Right ventricle myocardium superior (tissue), 1 donor: ENCODE measurements around the gene POLQ. TPM values are rescaled to one million over a fixed set of nuclear protein-coding genes. Genes with fewer than 3 reads are reported as not detected.
"Not testable (repeated sequence)": the region's sequence is repeated elsewhere in the genome, so short reads cannot be mapped to it uniquely, and the experiment has no call there.

ENCODE experiments used
- ATAC-seq: fragments of 200-7000 bp; cut with Tn5 transposase; one replicate; pipeline ENCODE4 v1.9.1; 2020; ENCODE audit warnings: mild to moderate bottlenecking; ENCODE audit not compliant: poor library complexity
- DNase-seq: peaks from one replicate; pipeline ENCODE4 v3.0.0-alpha.2; 2020
- intact Hi-C: fragments of 100-400 bp; cut with DNase I; formaldehyde crosslinking; loops from one replicate; pipeline ENCODE4 v1.11.2; 2022
- long read RNA-seq: library from polyadenylated mRNA; unstranded; transcript quantifications from one replicate; pipeline ENCODE4 v2.0.0, GENCODE V29; 2021
- total RNA-seq: library from RNA; stranded (reverse); fragmentation: NEBNext Ultra II Directional; extraction: Animal tissue kit (Norgen Biotek cat#: 25700); gene quantifications from one replicate; pipeline ENCODE4 v1.2.1, GENCODE V29; 2021
- donor health status: DM: no; HTN: yes; CAD: no; lungs with severe emphysema.

Gene POLQ
- 0.43 TPM for total RNA-seq
- long read RNA-seq: 0 reads

DNA sequence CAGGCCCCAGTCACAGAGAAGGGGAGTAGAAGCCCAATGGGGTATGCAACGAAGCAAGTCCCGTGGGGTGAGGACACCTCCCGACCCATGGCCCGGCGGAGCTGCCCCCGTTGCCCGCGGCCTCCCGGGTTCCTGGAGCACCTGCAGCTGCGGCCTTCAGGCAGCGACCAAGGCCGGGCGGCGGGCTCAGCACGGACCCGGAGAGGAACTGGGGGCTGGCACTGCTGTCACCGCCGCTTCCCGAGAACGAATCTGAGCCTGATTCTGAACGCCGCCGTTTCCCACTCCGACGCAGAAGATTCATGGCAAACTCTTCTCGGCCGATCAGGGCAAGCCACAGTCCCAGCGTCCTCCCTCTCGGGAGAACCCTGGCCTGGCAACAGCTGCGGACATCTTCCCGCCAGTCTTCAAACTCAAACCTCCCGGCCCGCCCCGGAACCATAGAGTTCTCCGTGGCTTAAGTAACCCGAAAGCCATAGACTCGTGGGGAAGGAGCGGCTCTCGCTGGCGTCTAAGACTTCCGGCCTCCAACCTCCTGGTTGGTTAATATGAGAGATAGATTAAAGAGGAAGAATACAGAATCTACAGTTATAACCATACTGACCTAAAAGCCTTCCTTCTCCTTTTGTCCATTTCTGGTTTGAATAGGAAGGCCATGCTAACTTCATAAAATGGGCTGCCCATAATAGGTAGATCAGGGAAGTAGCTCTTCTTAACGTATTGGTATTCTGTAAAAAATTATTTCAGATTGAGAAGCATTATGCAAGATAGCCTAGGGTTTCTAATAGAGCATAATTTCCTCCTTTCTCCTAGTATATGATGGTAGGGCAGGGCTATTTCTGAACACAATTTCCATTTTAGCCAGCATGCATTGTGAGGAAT, at the start of gene POLQ:
TSS of gene POLQ (minus strand) at position 415 of the 882 bp plus-strand sequence. CDS start at position 304, 111 bp downstream.
- intact Hi-C loops: loop anchor here (2.0 to 5.0 kb wide), 2 partner anchors 101 to 449 kb away; no protein-coding TSS in a partner anchor
- ATAC-seq (peak; percentile 99), DNase-seq (peak; percentile 94)

DNA sequence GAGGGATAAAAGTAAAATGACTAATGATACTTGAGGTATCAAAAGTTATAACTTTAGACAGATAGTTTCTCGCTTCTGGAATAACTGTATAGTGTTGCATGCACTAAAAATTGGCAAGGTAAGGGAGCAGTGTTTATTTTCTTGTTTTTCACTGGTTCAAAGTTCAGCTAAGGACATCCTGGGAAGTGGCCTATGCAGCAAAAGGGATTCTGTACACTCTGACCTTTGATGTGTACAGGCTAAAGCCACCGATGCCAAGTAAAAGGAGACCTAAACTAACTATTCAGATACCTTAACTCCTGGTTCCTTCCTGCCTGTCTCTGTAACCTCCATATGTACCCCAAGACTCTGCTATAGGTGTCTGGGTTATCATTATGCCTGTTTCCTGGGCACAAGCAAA, 49.1 kb upstream of the POLQ start:
- intact Hi-C loops: no loop called here
- no peak for DNase-seq
- ATAC-seq: peak; percentile 23

DNA sequence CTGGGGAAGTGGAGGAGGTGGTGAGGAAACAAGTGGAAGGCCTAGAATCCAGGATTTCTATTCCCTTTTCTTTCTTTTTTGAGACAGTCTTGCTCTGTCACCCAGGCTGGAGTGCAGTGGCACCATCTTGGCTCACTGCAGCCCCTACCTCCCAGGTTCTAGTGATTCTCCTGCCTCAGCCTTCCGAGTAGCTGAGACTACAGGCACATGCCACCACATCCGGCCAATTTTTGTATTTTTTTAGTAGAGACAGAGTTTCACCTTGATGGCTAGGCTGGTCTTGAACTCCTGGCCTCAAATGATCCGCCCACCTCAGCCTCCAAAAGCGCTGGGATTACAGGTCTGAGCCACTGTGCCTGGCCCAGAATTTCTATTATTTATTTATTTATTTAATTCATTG, 48.0 kb upstream of the POLQ start:
- intact Hi-C loops, ATAC-seq: not testable (repeated sequence)

DNA sequence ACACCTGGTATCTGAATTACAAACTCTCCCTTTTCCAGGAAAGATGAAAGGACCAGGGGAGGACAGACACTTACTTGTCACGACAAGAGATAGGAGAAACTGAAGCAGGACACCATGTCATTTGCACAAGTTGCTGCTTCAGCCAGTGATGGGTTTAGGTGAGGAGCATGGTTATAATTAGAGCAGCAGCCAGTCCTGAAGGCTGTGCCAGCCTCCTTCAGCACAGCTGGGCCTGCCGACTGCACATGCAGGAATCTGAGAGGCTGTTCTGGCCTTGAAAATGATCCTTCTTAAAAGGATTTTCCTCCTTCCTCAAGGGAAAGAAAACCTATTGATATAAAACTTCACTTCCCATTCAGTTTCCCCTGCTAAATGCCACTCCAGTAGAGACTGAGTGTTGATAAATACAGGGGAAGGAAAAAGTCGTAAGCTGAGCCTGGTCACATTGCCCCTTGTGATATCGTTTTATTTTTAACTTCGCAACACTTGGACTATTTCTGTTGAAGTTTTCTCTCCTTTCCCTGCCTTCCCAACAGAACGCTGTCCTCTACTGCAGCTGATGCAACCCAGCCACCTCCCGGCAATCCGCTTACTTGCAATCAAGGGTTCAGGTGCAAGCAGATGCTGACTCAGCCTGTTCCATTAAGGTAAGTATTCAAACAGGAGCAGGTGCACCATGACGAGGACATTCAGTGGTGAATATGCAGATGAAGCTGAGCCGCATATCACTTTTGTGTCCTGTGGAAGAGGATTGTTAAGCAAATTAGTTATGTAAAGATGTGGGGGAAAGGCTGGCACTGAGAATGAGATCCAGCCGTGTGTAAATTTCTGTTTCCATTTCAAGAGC, 47.3 kb upstream of the POLQ start, which contains the start of gene FBXO40:
TSS of gene FBXO40 (plus strand) at position 524 of the 847 bp plus-strand sequence. CDS start 27,197 bp downstream, outside the sequence.
- ATAC-seq (peak; percentile 78), DNase-seq (peak; percentile 50)
- intact Hi-C loops: no loop called here

More for the DNA sequence above, 48.0 kb upstream of the POLQ start:
- not testable (repeated sequence) for DNase-seq

DNA sequence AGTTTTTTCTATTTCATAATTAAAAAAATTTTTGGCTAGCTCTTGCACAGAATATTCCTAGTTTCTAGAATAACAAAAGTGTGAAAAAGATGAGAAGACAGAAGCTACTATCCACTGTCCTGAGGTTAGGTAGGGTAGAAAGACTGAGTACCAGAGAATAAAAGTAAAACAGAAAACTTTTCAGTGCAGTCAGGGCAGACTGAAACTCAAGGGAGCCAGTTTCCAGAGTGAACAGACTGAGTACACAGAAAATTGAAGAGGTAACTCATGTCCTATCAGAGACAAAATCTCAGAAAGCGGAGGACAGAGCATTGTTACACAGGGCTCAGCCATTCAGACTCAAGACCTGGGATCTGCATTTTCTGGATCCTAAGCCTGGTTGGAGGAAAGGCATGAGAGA, 38.6 kb upstream of the POLQ start:
- DNase-seq (no peak), ATAC-seq (no peak)
- intact Hi-C loops: no loop called here

DNA sequence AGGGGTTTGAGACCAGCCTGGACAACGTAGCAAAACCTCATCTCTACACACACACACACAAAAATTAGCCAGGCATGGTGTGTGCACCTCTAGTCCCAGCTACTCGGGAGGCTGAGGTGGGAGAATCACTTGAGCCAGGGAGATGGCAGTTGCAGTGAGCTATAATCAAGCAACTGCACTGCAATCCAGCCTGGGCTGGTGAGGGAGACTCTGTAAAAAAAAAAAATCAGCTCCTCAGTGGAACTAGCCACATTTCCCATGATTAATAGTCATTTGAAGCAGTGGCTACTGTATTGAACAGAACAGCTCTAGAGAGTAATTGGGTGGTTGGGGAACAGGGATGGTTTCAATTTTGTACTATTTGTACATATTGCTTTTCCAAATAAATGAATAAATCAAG, 35.9 kb upstream of the POLQ start:
- intact Hi-C loops: no loop called here
- no peak for DNase-seq
- no peak for ATAC-seq

DNA sequence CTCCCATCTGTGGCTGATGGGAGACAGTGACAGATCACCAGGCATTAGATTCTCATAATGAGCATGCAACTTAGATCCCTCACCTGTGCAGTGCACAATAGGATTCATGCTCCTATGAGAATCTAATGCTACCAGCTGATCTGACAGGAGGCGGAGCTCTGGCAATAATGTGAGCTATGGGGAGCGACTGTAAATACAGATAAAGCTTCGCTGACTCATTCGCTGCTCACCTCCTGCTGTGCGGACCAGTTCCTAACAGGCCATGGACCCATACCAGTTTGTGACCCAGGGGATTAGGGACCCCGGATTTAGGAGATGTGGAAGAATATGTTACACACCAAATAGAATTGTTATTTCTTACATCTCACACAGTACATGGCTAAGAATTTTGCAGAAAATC, 28.7 kb upstream of the POLQ start:
- intact Hi-C loops: no loop called here
- peak; percentile 77 for ATAC-seq

DNA sequence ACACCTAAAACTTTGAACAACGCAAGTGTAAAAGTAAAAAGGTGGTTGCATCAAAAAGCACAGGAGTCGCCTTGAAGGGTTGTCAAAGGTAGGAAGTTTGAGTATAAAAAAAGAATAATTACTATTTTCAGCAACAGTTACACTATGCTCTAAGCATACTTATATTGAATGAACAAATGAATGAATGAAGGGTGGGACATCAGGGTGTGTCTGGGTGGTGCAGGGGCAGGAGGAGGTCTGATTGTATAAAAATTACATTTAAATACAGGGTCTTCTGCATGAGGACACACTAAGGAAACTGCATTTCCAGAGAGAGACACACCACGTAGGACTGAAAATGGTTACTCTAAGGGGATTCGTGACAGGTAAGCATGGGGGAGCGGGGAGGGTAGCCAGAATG, 21.9 kb upstream of the POLQ start, which contains the start of gene ARGFX:
TSS of gene ARGFX (plus strand) at position 301 of the 400 bp plus-strand sequence. CDS start 2,765 bp downstream, outside the sequence.
- DNase-seq (no peak), ATAC-seq (no peak)
- intact Hi-C loops: no loop called here

More for the DNA sequence above, 28.7 kb upstream of the POLQ start:
- no peak for DNase-seq

DNA sequence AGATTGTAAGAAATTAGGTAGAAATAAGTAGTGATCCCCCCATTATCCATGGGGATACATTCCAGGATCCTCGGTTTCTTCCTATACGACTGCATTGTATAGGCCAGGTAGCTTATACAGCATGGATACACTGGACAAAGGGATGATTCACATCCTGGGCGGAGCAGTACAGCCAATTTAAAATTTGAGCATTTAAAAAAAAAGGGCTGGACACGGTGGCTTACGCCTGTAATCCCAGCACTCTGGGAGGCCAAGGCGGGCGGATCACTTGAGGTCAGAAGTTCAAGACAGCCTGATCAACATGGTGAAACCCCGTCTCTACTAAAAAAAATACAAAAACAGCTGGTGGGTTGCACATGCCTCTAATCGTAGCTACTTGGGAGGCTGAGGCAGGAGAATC, 21.0 kb upstream of the POLQ start:
- no peak for DNase-seq
- intact Hi-C loops: no loop called here
- no peak for ATAC-seq

DNA sequence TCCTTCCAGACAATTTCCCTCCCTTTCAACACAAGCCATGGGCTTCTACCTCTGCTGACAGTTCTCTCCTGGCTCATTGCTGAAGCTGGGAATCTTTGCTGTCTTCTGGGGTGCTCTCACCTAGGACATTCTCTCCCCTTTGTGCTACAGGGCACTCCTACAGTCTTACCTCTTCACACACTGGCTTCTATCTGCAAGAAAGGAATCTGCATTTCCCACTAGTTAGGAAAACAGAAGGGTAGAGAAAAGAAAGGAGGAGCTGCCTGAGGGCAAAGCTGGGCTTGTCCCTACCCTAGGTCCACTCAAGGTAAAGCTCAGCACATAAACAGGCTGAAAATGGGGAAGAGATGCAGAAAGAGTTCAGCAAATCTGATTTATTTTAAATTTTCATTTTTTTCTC, 16.4 kb upstream of the POLQ start:
- no peak for ATAC-seq
- intact Hi-C loops: no loop called here
- no peak for DNase-seq

DNA sequence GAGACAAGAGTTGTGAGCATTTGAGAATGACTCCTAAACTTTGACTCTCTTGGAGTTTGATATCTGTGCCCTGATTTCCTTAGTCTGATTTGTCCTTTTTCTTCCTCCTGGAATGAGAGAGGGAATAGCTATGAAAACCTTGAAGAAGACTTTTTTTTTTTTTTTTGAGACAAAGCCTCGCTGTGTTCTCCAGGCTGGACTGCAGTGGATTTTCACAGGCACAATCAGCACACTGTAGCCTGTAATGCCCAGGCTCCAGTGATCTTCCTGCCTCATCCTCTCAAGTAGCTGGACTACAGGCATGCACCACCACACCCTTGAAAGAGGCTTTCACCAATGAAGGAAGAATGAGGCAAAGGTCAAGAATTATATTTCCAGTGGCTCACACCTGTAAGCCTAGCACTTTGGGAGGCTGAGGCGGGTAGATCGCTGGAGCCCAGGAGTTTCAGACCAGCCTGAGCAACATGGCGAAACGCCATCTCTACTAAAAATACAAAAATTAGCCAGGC, 11.7 kb upstream of the POLQ start:
- DNase-seq (no peak), ATAC-seq (no peak)
- intact Hi-C loops: no loop called here

DNA sequence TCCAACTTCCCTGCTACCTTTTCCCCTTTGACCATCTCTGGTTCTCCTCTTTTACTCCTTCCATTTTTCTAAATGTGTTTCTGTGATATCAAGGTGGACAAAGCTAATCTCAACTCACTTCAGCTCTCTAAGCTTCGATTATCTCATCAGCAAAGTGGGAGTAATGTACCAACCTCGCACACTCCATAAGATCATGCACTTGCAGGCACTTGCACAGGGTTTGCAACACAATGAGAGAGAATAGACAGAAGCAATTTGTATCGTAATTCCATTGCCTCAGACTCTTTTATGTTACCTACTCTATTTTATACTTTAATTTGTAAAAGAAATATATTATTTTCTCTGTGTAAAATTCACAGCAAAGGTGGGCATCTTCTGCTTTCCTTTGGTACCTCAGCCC, 7.0 kb upstream of the POLQ start:
- ATAC-seq (no peak), DNase-seq (no peak)
- intact Hi-C loops: no loop called here

DNA sequence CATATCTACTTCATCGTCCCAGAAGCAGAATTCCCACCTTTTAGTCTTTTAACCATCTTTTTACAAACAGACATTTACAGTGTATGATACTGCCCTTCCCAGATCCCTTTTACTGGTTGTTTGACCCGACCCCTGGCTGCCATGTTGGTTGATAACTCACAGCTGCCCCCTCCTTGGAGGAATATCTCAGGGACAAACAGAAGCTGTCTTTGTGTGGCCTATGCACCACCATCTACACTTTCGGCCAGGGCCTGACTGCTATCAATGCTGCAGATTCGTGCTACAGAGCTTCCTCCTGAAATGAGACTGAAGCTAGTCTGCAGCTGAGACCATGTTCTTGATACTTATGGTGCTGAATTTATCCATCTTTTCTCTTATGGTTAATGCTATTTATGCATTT, 6.6 kb upstream of the POLQ start:
- intact Hi-C loops: no loop called here
- ATAC-seq (peak; percentile 29), DNase-seq (no peak)

DNA sequence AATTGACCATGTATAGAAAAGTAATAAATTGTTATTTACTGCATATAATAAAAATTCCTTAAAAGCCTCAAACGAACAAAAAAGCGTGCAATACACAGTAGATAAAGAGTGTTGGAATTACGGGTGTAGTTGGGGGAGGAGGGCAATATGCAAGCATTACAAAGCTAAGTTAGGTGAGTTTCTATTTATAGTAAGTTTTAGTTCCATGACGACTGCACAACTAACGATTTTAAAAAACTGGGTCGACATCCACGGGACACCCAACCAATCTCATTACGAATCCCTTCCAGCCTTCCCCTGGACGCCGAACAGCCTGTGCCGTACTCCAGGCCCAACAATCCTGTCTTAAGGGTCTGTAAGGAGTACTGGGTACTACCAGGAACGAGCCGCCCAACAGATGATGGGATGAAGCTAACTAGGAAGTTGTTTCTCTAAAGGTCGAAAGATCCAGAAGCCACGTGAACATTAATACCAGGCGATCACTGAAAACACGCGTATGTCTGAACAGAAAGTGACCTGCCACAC, 677 bp downstream of the POLQ start:
- DNase-seq (no peak), ATAC-seq (no peak)
- intact Hi-C loops: loop anchor here (5.0 kb wide), 1 partner anchor 102 kb away; no protein-coding TSS in a partner anchor

DNA sequence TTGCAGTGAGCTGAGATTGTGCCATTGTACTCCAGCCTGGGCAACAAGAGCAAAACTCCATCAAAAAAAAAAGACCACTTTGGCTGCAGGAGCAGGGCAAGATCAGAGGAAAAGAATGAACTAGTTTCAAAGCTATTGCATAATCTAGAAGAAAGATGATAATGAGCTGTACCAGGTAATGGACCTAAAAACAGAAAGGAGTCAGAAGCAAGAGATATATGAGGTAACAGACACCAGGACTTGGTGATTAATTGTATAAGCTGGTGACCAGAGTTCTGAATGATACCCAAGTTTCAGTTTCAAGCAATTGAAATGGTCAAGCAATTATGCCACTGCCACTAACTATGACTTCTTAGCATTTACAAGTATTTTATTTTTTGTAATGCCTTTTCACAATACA, 2.9 kb downstream of the POLQ start:
- intact Hi-C loops: no loop called here
- DNase-seq: no peak
- no peak for ATAC-seq

DNA sequence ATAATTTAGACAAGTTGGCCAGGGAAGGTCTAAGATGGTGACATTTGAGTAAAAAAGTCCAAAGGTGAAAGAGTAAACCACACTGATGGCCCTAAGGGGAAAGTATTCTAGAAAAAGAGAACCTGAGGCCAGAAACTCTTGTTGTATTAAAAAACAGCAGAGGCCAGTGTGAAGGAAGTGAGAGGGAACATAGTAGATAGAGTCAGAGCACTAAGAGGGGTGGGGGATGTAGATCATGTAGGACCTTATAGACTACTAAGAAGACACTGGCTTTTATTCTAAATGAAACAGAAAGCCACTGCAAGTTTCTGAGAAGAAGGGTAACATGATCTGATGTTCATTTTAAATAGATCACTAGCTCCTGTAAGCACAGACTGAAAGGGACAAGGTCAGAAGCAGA, 14.5 kb downstream of the POLQ start:
- intact Hi-C loops: no loop called here
- no peak for DNase-seq
- no peak for ATAC-seq

DNA sequence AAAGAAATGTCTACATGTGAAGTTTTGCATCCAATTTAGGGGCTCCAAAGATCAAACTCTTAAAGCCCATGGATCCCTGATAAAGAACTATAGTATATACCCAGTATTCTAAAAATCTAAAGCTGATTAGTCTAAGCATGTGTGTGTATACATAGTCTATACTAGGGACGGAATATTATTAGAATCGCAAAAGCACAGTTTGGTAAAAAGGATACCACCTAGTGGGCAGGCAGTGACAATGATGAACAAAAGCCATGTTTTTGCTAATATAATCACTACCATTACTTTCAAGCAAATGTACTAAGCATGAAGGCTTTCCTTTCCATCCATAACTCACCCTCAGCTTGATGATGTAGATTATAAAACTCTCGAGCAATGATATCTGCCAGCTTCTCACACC, 16.5 kb downstream of the POLQ start:
- intact Hi-C loops: no loop called here
- DNase-seq: no peak

DNA sequence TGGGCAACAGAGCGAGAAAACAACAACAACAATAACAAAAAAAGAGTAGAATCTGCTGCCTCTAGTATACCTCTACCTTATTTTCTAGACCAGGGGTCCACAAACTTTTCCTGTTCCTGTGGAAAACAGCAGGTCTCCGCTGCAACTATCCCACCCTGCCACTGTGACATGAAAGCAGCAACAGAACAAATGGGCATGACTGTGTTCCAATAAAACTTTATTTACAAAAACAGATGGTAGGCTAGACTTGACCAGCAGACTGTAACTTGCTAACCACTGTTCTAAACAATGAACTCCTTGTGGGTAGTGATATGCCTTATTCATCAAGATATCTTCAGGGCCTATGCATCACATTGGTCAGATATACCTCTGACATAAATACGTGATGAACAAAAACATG, 25.3 kb downstream of the POLQ start:
- intact Hi-C loops: no loop called here
- DNase-seq: no peak
- ATAC-seq: no peak

More for the DNA sequence above, 16.5 kb downstream of the POLQ start:
- ATAC-seq: no peak
